ENCODE results near the gene NR2C2. TPM values are rescaled to one million over a fixed set of nuclear protein-coding genes. Genes with fewer than 3 reads are reported as not detected.

Gene NR2C2
- total RNA-seq, 1 experiment from 2014 or later: 38.5 TPM

DNA sequence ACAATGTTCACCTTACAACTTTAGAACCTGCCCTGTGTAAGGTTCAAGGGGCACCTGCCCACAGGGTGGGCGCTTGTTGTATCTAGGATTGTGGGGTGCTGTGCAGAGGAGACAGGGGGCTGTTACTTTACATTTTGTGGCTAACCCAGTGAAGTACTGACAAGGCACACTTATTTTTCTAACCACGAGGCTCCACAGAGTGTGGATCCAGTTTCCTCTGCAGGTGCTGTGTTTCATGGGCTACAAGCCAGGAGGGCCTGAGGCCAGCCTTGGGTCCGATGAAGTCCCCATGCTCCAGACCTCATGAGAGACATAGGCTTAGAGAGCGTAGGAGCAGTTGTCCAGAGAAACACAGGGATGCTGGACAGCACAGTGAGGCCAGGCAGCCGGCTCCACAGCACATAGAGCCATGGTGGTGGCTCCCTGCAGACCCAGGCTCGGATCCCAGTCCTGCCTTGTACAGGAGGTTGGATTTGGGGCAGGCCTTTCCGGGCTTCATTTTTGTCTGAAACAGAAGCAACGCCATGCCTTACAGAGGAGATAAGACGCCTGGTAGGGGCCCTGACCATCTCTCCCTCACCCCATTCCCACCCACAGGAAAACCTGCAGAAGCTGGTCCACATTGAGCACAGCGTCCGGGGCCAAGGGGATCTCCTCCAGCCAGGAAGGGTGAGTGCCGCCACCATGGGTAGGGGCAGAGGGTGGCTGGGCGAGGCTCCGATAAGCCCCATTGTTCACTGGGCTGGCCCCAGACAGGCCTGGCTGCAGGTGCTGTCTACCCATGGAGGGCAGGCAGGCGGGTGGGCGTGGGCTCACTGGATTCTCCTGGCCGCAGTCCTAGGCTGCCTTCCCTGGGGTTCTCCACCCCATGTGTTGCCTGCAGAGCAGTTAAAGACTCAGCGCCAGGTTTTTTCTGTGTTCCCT lies 40.1 kb upstream of the NR2C2 start:
- TF ChIP-seq, protein P1, sequence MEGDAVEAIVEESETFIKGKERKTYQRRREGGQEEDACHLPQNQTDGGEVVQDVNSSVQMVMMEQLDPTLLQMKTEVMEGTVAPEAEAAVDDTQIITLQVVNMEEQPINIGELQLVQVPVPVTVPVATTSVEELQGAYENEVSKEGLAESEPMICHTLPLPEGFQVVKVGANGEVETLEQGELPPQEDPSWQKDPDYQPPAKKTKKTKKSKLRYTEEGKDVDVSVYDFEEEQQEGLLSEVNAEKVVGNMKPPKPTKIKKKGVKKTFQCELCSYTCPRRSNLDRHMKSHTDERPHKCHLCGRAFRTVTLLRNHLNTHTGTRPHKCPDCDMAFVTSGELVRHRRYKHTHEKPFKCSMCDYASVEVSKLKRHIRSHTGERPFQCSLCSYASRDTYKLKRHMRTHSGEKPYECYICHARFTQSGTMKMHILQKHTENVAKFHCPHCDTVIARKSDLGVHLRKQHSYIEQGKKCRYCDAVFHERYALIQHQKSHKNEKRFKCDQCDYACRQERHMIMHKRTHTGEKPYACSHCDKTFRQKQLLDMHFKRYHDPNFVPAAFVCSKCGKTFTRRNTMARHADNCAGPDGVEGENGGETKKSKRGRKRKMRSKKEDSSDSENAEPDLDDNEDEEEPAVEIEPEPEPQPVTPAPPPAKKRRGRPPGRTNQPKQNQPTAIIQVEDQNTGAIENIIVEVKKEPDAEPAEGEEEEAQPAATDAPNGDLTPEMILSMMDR (conservative IDR thresholded peaks at IDR 0.05): no peak
- Mint-ChIP-seq H3K4me1 (no peaks in the 10 kb centered on the region; a peak in 1 of 4 replicates), H3K27me3 (ENCODE audit: low read depth) (no peaks in the 10 kb centered on the region), H3K9me3 (peaks cover 9 to 10% of the 10 kb centered on the region in 2 experiments), H3K36me3 (ENCODE audit: insufficient read depth in 1 of 3, low read depth in 3 of 3) (peaks cover 7 to 19% (median 17%) of the 10 kb centered on the region in 3 experiments; a peak in 6 of 7 replicates), H3K27ac (peak overlapping the region in 1 of 3 experiments; percentile 14; a peak in 1 of 7 replicates), H3K4me3 (no peak overlapping the region)
- no peaks in the 10 kb centered on the region for H3K79me2 ChIP-seq (ENCODE audit: insufficient read depth, low read length)
- no peaks in the 10 kb centered on the region for H3K9me3 ChIP-seq (ENCODE audit: control insufficient read depth, low read depth, low read length)
- H3K4me2 ChIP-seq (ENCODE audit: insufficient read depth, insufficient read length, low read length): no peak overlapping the region
- H3K27me3 ChIP-seq (ENCODE audit: insufficient read depth, low read length): no peaks in the 10 kb centered on the region
- H3K27ac ChIP-seq (ENCODE audit: insufficient read length, low read depth, low read length): no peak overlapping the region
- no peak overlapping the region for H3K56ac ChIP-seq (ENCODE audit: insufficient read length, low read depth, low read length)
- H3K4ac ChIP-seq (ENCODE audit: low read depth, low read length): no peak overlapping the region
- H3K79me1 ChIP-seq (ENCODE audit: insufficient read depth, low read depth, low read length, poor library complexity, severe bottlenecking): no peaks in the 10 kb centered on the region
- no peak overlapping the region for H4K91ac ChIP-seq (ENCODE audit: insufficient read length, low read depth, low read length)
- no peak overlapping the region for H3T11ph ChIP-seq (ENCODE audit: low read length)
- no peak overlapping the region for H2BK15ac ChIP-seq (ENCODE audit: low read depth, low read length)
- no peaks in the 10 kb centered on the region for H3K23me2 ChIP-seq (ENCODE audit: insufficient read length, low read depth, low read length, poor library complexity, severe bottlenecking)
- H2BK12ac ChIP-seq (ENCODE audit: insufficient read length, low read depth, low read length): no peak overlapping the region
- no peaks in the 10 kb centered on the region for H3K4me1 ChIP-seq (ENCODE audit: insufficient read depth, low read length)
- no peak overlapping the region for H2AFZ ChIP-seq (ENCODE audit: low read length)
- no peaks in the 10 kb centered on the region for H4K20me1 ChIP-seq (ENCODE audit: control insufficient read depth, insufficient read depth, insufficient read length)
- H2BK5ac ChIP-seq (ENCODE audit: insufficient read length, low read length): no peak overlapping the region
- H3K23ac ChIP-seq (ENCODE audit: insufficient read length, low read depth, low read length): no peak overlapping the region
- no peak for DNase-seq
- no peak overlapping the region for H3K18ac ChIP-seq (ENCODE audit: insufficient read length, low read depth, low read length)
- no peak overlapping the region for H3K14ac ChIP-seq (ENCODE audit: insufficient read depth, low read length)
- no CpG with 5 or more reads among the region's 18 CpGs for WGBS (ENCODE audit: extremely low coverage, insufficient read length, low lambda C conversion rate)
- H2BK20ac ChIP-seq (ENCODE audit: low read depth, low read length, poor library complexity, severe bottlenecking): no peak overlapping the region
- no peak overlapping the region for H2AK5ac ChIP-seq (ENCODE audit: insufficient read length, low read length)
- H2BK120ac ChIP-seq (ENCODE audit: low read depth, low read length, poor library complexity, severe bottlenecking): no peak overlapping the region
- H4K5ac ChIP-seq (ENCODE audit: insufficient read length, low read depth, low read length): no peak overlapping the region
- no peak overlapping the region for H4K8ac ChIP-seq (replicated peaks; ENCODE audit: insufficient read length, low read depth, low read length)
- H3K9ac ChIP-seq (ENCODE audit: extremely low read depth, insufficient read length, low read length): no peak overlapping the region

Data from H9 (cell line).